GM12878 (cell line): Measurements from ENCODE around the gene ZMYND12. TPM values are rescaled to one million over a fixed set of nuclear protein-coding genes. Genes with fewer than 3 reads are reported as not detected.

Experiments
- ATAC-seq: fragments of 200-7000 bp; cut with Tn5 transposase; 3 replicates; pipeline ENCODE4 v1.9.1; 2020; ENCODE audit warnings: mild to moderate bottlenecking, moderate library complexity
- BruUV-seq: library from RNA; stranded (reverse); fragments of 400-500 nt; replicated peaks from 2 replicates; lab custom pipeline; 2021; lab: Mats Ljungman, UMichigan
- CTCF ChIA-PET: fragments of 300-600 bp; sonication (Branson Sonifier 250); formaldehyde crosslinking; extraction: SDS; loops from one replicate; lab custom pipeline; 2021; ENCODE audit warnings: inconsistent platforms; lab: Yijun Ruan, JAX
- POLR2A ChIA-PET: fragments of 350-600 bp; formaldehyde crosslinking; extraction: SDS; loops from one replicate; lab custom pipeline; 2021; ENCODE audit warnings: inconsistent platforms; lab: Charles Lee
- RAD21 ChIA-PET: fragments of 300-600 bp; sonication (Branson Sonifier 250); formaldehyde crosslinking; loops from one replicate; lab custom pipeline; 2023; ENCODE audit warnings: antibody characterized with exemption; ENCODE audit not compliant: unreplicated experiment; lab: Charles Lee
- SMC1A ChIA-PET: fragments of 300-600 bp; sonication (Branson Sonifier 250); formaldehyde crosslinking; loops from one replicate; lab custom pipeline; 2023; ENCODE audit not compliant: unreplicated experiment, uncharacterized antibody; lab: Charles Lee
- DNase-seq: peaks from one replicate; pipeline ENCODE4 v3.0.0-alpha.2; 2011; ENCODE audit warnings: low read depth, low spot score
- FAIRE-seq: peaks from 3 replicates; lab custom pipeline; 2011; peaks lifted over from hg19 to GRCh38; lab: Jason Lieb, UNC
- H2AFZ ChIP-seq: 2 replicates; pipeline ENCODE4 v1.6.0; 2011; ENCODE audit warnings: low read depth, low read length, control low read depth; ENCODE audit not compliant: control insufficient read depth
- H3K27ac ChIP-seq: 2 replicates; pipeline ENCODE4 v1.5.1; 2011; ENCODE audit warnings: control low read depth; ENCODE audit not compliant: control insufficient read depth, insufficient read depth
- H3K27me3 ChIP-seq, 2 experiments: replicated peaks in 1 of 2; 2 replicates each; pipeline versions ENCODE4 v1.6.0 to v1.6.1; 2011; ENCODE audit warnings: low read length in 1 of 2; ENCODE audit not compliant: control insufficient read depth in 2 of 2, insufficient read depth in 2 of 2
- H3K36me3 ChIP-seq, 2 experiments: 2 replicates each; pipeline ENCODE4 v1.5.1; 2011; ENCODE audit warnings: low read length in 1 of 2; ENCODE audit not compliant: control insufficient read depth in 2 of 2, insufficient read depth in 2 of 2
- H3K4me1 ChIP-seq: 2 replicates; pipeline ENCODE4 v1.6.1; 2011; ENCODE audit warnings: mild to moderate bottlenecking, low read length, moderate library complexity, mixed read lengths; ENCODE audit not compliant: control insufficient read depth, insufficient read depth
- H3K4me2 ChIP-seq: 2 replicates; pipeline ENCODE4 v1.6.0; 2011; ENCODE audit warnings: control low read depth; ENCODE audit not compliant: control insufficient read depth, insufficient read depth
- H3K4me3 ChIP-seq: fragments of 200-600 bp; sonication (generic); 2 replicates; pipeline ENCODE4 v1.5.1; 2016
- H3K79me2 ChIP-seq: 2 replicates; pipeline ENCODE4 v1.6.0; 2011; ENCODE audit warnings: low read length; ENCODE audit not compliant: control insufficient read depth, insufficient read depth
- H3K9ac ChIP-seq: 2 replicates; pipeline ENCODE4 v1.8.0; 2011; ENCODE audit warnings: low read length, control low read depth, mixed read lengths; ENCODE audit not compliant: control insufficient read depth, insufficient read depth
- H3K9me3 ChIP-seq: replicated peaks from 3 replicates; pipeline ENCODE4 v1.5.1; 2011; ENCODE audit warnings: mild to moderate bottlenecking, low read length; ENCODE audit not compliant: control insufficient read depth, insufficient read depth
- H4K20me1 ChIP-seq: 2 replicates; pipeline ENCODE4 v1.6.0; 2011; ENCODE audit not compliant: control insufficient read depth, insufficient read depth
- ATF2 ChIP-seq: IDR thresholded peaks from 2 replicates; pipeline ENCODE4 v1.6.1; 2012; ENCODE audit warnings: low read length, inconsistent platforms
- BHLHE40 ChIP-seq, 2 experiments: fragments of 450-650 bp in 1 of 2; IDR thresholded peaks; 2 replicates each; pipeline ENCODE4 v1.6.1; 2011 to 2017; ENCODE audit warnings: low read depth in 2 of 2, borderline replicate concordance in 1 of 2, improper control_type of control experiment in 1 of 2, low read length in 1 of 2, mild to moderate bottlenecking in 1 of 2
- CEBPB ChIP-seq, 2 experiments: fragments of 150-350 bp in 1 of 2; IDR thresholded peaks; 2 replicates each; pipeline ENCODE4 v1.6.1; 2012 to 2014; ENCODE audit warnings: low read depth in 2 of 2, low read length in 2 of 2, borderline replicate concordance in 1 of 2, inconsistent platforms in 1 of 2
- ETV6 ChIP-seq, 2 experiments: fragments of 450-650 bp in 1 of 2; IDR thresholded peaks in 1 of 2; conservative IDR thresholded peaks in 1 of 2; 2 replicates each; pipeline ENCODE4 v1.6.1; 2014; ENCODE audit warnings: antibody characterized with exemption in 1 of 2, borderline replicate concordance in 1 of 2, low read depth in 1 of 2, mild to moderate bottlenecking in 1 of 2, moderate library complexity in 1 of 2
- MEF2A ChIP-seq: IDR thresholded peaks from 2 replicates; pipeline ENCODE4 v1.6.1; 2011; ENCODE audit warnings: low read depth, mild to moderate bottlenecking, low read length, moderate library complexity; ENCODE audit not compliant: insufficient read depth
- MTA2 ChIP-seq: fragments of 450-650 bp; IDR thresholded peaks from 2 replicates; pipeline ENCODE4 v1.6.1; 2016; ENCODE audit warnings: low read depth, mild to moderate bottlenecking, moderate library complexity
- PAX8 ChIP-seq: fragments of 450-650 bp; IDR thresholded peaks from 2 replicates; pipeline ENCODE4 v1.6.1; 2017; ENCODE audit warnings: mild to moderate bottlenecking, moderate library complexity
- POU2F2 ChIP-seq: IDR thresholded peaks from 3 replicates; pipeline ENCODE4 v1.6.1; 2011; ENCODE audit warnings: low read depth, mild to moderate bottlenecking, low read length, borderline replicate concordance
- RBBP5 ChIP-seq: fragments of 200-600 bp; sonication (generic); conservative IDR thresholded peaks from 2 replicates; pipeline ENCODE4 v1.6.1; 2016
- SIN3A ChIP-seq: IDR thresholded peaks from 2 replicates; pipeline ENCODE4 v1.6.1; 2012; ENCODE audit warnings: low read depth, low read length, improper control_type of control experiment
- SMAD5 ChIP-seq: IDR thresholded peaks from 2 replicates; pipeline ENCODE4 v1.6.1; 2016; ENCODE audit warnings: antibody characterized with exemption, low read depth
- TBL1XR1 ChIP-seq: IDR thresholded peaks from 2 replicates; pipeline ENCODE4 v1.6.1; 2012; ENCODE audit warnings: low read depth, low read length, improper control_type of control experiment
- YY1 ChIP-seq: IDR thresholded peaks from 2 replicates; pipeline ENCODE4 v1.6.1; 2011; ENCODE audit warnings: low read depth, mild to moderate bottlenecking, low read length
- ZBTB33 ChIP-seq: fragments of 450-650 bp; IDR thresholded peaks from 2 replicates; pipeline ENCODE4 v1.6.1; 2017; ENCODE audit warnings: mild to moderate bottlenecking
- WGBS: methylation state at CpG from one replicate; pipeline ENCODE4 v1.1.6; 2016; ENCODE audit warnings: low lambda C conversion rate; ENCODE audit not compliant: insufficient replicate concordance, insufficient coverage; ENCODE audit errors: missing lambda C conversion rate; 5-methylcytosine and 5-hydroxymethylcytosine counted together
- in situ Hi-C: fragments of 300-500 bp; cut with MboI; formaldehyde crosslinking; loops from 9 replicates; pipeline ENCODE4 v1.14.3; 2018; ENCODE audit warnings: mixed read lengths
- intact Hi-C: fragments of 100-400 bp; cut with micrococcal nuclease; formaldehyde crosslinking; loops from one replicate; pipeline ENCODE4 v1.14.2; 2022; ENCODE audit not compliant: unreplicated experiment
- polyA plus RNA-seq, 11 experiments: library from polyadenylated mRNA; depleted of rRNA in 4 of 11; unstranded in 6 of 11; stranded (reverse) in 5 of 11; fragments of >200 nt; fragmentation: Nextera tagmentation in 4 of 11; fragmentation: Illumina TruSeq in 1 of 11; extraction: Ambion mirVana in 4 of 11; extraction: Trizol in 1 of 11; gene quantifications; 1 replicate in 1 of 11; 2 replicates in 10 of 11; pipeline versions ENCODE4 v1.2.1 to v1.2.3, GENCODE V29; 2011 to 2016; ENCODE audit warnings: inconsistent platforms in 2 of 11, missing spikeins in 2 of 11, low read depth in 1 of 11
- total RNA-seq, 4 experiments: library from RNA; depleted of rRNA in 3 of 4; stranded (reverse); fragments of >200 nt in 3 of 4; fragmentation: Illumina TruSeq in 1 of 4; extraction: Trizol in 1 of 4; gene quantifications; 2 replicates each; pipeline versions ENCODE4 v1.2.1 to v1.2.3, GENCODE V29; 2013 to 2021

Gene ZMYND12
- total and polyA plus RNA-seq, 10 of the 15 experiments (the other 5 are each of a cell fraction or from before 2014, with no cell fraction given): 0.26 to 1.4 (median 0.67) TPM

- WGBS: 39% methylated on average over 4 of the region's 4 CpGs
- no peak overlapping the region for H3K27ac ChIP-seq
- H3K9ac ChIP-seq: no peak overlapping the region
- DNase-seq (no peak), FAIRE-seq (no peak), ATAC-seq (no peak)
- CTCF ChIA-PET: interaction anchor here (1.2 kb wide), 1 partner anchor 49 kb away, joined by 3 read pairs; no protein-coding TSS in a partner anchor
- no peaks in the 10 kb centered on the region for H3K4me1 ChIP-seq
- no peaks in the 10 kb centered on the region for H3K9me3 ChIP-seq
- SMC1A ChIA-PET: interaction anchor here (0.9 kb wide), 1 partner anchor 11 kb away, joined by 4 read pairs; no protein-coding TSS in a partner anchor
- RAD21 ChIA-PET: no interaction called here
- no peak overlapping the region for H2AFZ ChIP-seq
- no peaks in the 10 kb centered on the region for H3K36me3 ChIP-seq
- H3K27me3 ChIP-seq: no peaks in the 10 kb centered on the region
- H3K4me3 ChIP-seq: no peak overlapping the region
- no peak for TF ChIP-seq YY1
- TF ChIP-seq TBL1XR1: no peak
- TF ChIP-seq ZBTB33: no peak
- TF ChIP-seq SIN3A: no peak
- TF ChIP-seq ETV6 (conservative IDR thresholded peaks at IDR 0.05 in 1 of 2, IDR thresholded peaks at IDR 0.05 in 1 of 2; ENCODE audit: borderline replicate concordance in 1 of 2, low read depth in 1 of 2): no peak
- no peak for TF ChIP-seq BHLHE40 (IDR thresholded peaks at IDR 0.05; ENCODE audit: borderline replicate concordance in 1 of 2, low read depth in 2 of 2, low read length in 1 of 2)
- TF ChIP-seq RBBP5: no peak
- no peak for TF ChIP-seq POU2F2
- no peak for TF ChIP-seq CEBPB (IDR thresholded peaks at IDR 0.05; ENCODE audit: borderline replicate concordance in 1 of 2, low read depth in 2 of 2, low read length in 2 of 2)
- TF ChIP-seq MTA2: no peak
- no peak for TF ChIP-seq SMAD5
- TF ChIP-seq MEF2A: no peak
- no peak for TF ChIP-seq ATF2
- no peak for TF ChIP-seq PAX8
- no peak overlapping the region for H3K4me2 ChIP-seq
- POLR2A ChIA-PET: no interaction called here
- intact Hi-C loops (no loop called here), in situ Hi-C loops (no loop called here)
- no peaks in the 10 kb centered on the region for H3K79me2 ChIP-seq
- BruUV-seq: no TSS peak
- peaks cover 3% of the 10 kb centered on the region; the same call in 1 of the 2 replicates for H4K20me1 ChIP-seq
These were observed 21.5 kb downstream of the ZMYND12 start for GRCh38 chr1:42434340-42434739.
